Breast epithelium (tissue), 4 donors: ENCODE results near the gene NAP1L4. TPM values are rescaled to one million over a fixed set of nuclear protein-coding genes. Genes with fewer than 3 reads are reported as not detected.

ENCODE experiments used
- DNase-seq, 2 donors: peaks; one replicate each; pipeline ENCODE4 v3.0.0-alpha.2; 2019; ENCODE audit warnings: low spot score in 2 of 2
- H3K27ac ChIP-seq, 2 donors: fragments of 200-600 bp; sonication (generic) in 1 of 2; one replicate each; pipeline ENCODE4 v1.5.1; 2016 to 2019; ENCODE audit warnings: mild to moderate bottlenecking in 1 of 2
- H3K27me3 ChIP-seq, 2 donors: fragments of 200-600 bp; sonication (generic) in 1 of 2; one replicate each; pipeline versions ENCODE4 v1.5.1 to v1.6.0; 2017 to 2019; ENCODE audit warnings: control low read depth in 1 of 2, mild to moderate bottlenecking in 1 of 2
- H3K36me3 ChIP-seq: fragments of 200-600 bp; one replicate; pipeline ENCODE4 v1.5.1; 2019
- H3K4me1 ChIP-seq, 2 donors: fragments of 200-600 bp; sonication (generic); one replicate each; pipeline ENCODE4 v1.5.1; 2016 to 2019; ENCODE audit warnings: control low read depth in 1 of 2
- H3K4me3 ChIP-seq, 3 donors: fragments of 200-600 bp; sonication (generic); 1 replicate in 2 of 3; 2 replicates in 1 of 3; pipeline ENCODE4 v1.5.1; 2016 to 2019; ENCODE audit warnings: mild to moderate bottlenecking in 3 of 3, moderate library complexity in 2 of 3
- H3K9me3 ChIP-seq, 2 donors: fragments of 200-600 bp; sonication (generic) in 1 of 2; one replicate each; pipeline ENCODE4 v1.5.1; 2016 to 2019; ENCODE audit warnings: control low read depth in 1 of 2
- CTCF ChIP-seq, 3 donors: fragments of 450-650 bp; IDR thresholded peaks; one replicate each; pipeline ENCODE4 v1.5.1; 2016 to 2017; ENCODE audit warnings: antibody characterized with exemption in 3 of 3, mild to moderate bottlenecking in 3 of 3, moderate library complexity in 3 of 3
- POLR2A ChIP-seq: fragments of 450-650 bp; IDR thresholded peaks from one replicate; pipeline ENCODE4 v1.6.1; 2016; ENCODE audit warnings: antibody characterized with exemption, mild to moderate bottlenecking, moderate library complexity
- POLR2AphosphoS5 ChIP-seq, 3 donors: sonication (generic); formaldehyde crosslinking; IDR thresholded peaks; one replicate each; pipeline ENCODE4 v1.6.1; 2017; ENCODE audit warnings: antibody characterized with exemption in 3 of 3
- intact Hi-C: fragments of 100-400 bp; cut with DNase I; formaldehyde crosslinking; loops from one replicate; pipeline ENCODE4 v1.15.1; 2023; ENCODE audit warnings: low total_unique reads
- total RNA-seq, 3 donors: library from RNA; depleted of rRNA; stranded (reverse); fragments of >200 nt; gene quantifications; one replicate each; pipeline ENCODE4 v1.1.0, GENCODE V29; 2016

NAP1L4 gene
- total RNA-seq, 3 donors from 2014 or later = 87.1 to 167 (median 98.3) TPM

- Histone ChIP-seq H3K27me3 (no peaks in the 10 kb centered on the region), H3K4me1 (peaks cover 0 to 7% of the 10 kb centered on the region in 2 donors), H3K36me3 (no peaks in the 10 kb centered on the region), H3K9me3 (no peaks in the 10 kb centered on the region), H3K4me3 (peak overlapping the region in 2 of 3 donors; percentile 23 to 78), H3K27ac (peak overlapping the region; percentile 56 to 97)
- intact Hi-C loops = no loop called here
- TF ChIP-seq CTCF (IDR thresholded peaks at IDR 0.05) (no peak), POLR2A (no peak), POLR2AphosphoS5 (IDR thresholded peaks at IDR 0.05) (no peak)
- no peak for DNase-seq
These were observed 4.0 kb downstream of the NAP1L4 start for GRCh38 chr11:2987881-2988861.

GRCh38 chr11:2983908-2984307 lies 8.2 kb downstream of the NAP1L4 start:
- H3K4me3 ChIP-seq = no peak overlapping the region
- H3K27me3 ChIP-seq = no peaks in the 10 kb centered on the region
- no peaks in the 10 kb centered on the region for H3K36me3 ChIP-seq
- H3K9me3 ChIP-seq = no peaks in the 10 kb centered on the region
- no peak overlapping the region for H3K27ac ChIP-seq
- intact Hi-C loops = no loop called here
- TF ChIP-seq CTCF (IDR thresholded peaks at IDR 0.05) = no peak
- TF ChIP-seq POLR2AphosphoS5 (IDR thresholded peaks at IDR 0.05) = no peak
- no peak for TF ChIP-seq POLR2A
- H3K4me1 ChIP-seq = peaks cover 0 to 23% of the 10 kb centered on the region in 2 donors
- DNase-seq = no peak

- Histone ChIP-seq H3K9me3 (no peaks in the 10 kb centered on the region), H3K4me1 (peaks cover 0 to 19% of the 10 kb centered on the region in 2 donors), H3K4me3 (no peak overlapping the region), H3K27me3 (no peaks in the 10 kb centered on the region), H3K36me3 (no peaks in the 10 kb centered on the region), H3K27ac (peak overlapping the region; percentile 9)
- TF ChIP-seq CTCF (IDR thresholded peaks at IDR 0.05) (no peak), POLR2AphosphoS5 (IDR thresholded peaks at IDR 0.05) (no peak), POLR2A (no peak)
- intact Hi-C loops = no loop called here
- no peak for DNase-seq
These were observed 9.9 kb downstream of the NAP1L4 start for GRCh38 chr11:2982214-2982613.

GRCh38 chr11:2981130-2981529 lies 11.0 kb downstream of the NAP1L4 start:
- Histone ChIP-seq H3K27ac (peak overlapping the region in 1 of 2 donors; percentile 36), H3K4me3 (no peak overlapping the region), H3K9me3 (no peaks in the 10 kb centered on the region), H3K27me3 (no peaks in the 10 kb centered on the region), H3K36me3 (no peaks in the 10 kb centered on the region), H3K4me1 (peaks cover 0 to 19% of the 10 kb centered on the region in 2 donors)
- TF ChIP-seq CTCF (IDR thresholded peaks at IDR 0.05) (no peak), POLR2AphosphoS5 (IDR thresholded peaks at IDR 0.05) (no peak), POLR2A (no peak)
- no peak for DNase-seq
- intact Hi-C loops = no loop called here

- Histone ChIP-seq H3K4me1 (peaks cover 0 to 19% of the 10 kb centered on the region in 2 donors), H3K4me3 (no peak overlapping the region), H3K27ac (peak overlapping the region in 1 of 2 donors; percentile 36), H3K36me3 (no peaks in the 10 kb centered on the region), H3K9me3 (no peaks in the 10 kb centered on the region), H3K27me3 (no peaks in the 10 kb centered on the region)
- TF ChIP-seq POLR2A = no peak
- no peak for DNase-seq
- intact Hi-C loops = no loop called here
These were observed 11.8 kb downstream of the NAP1L4 start for GRCh38 chr11:2980168-2980840.
